ENCODE measurements around the gene SPOCK1. TPM values are rescaled to one million over a fixed set of nuclear protein-coding genes. Genes with fewer than 3 reads are reported as not detected.

SPOCK1 gene
- total and polyA plus RNA-seq, 9 of the 15 experiments (the other 6 are each of a cell fraction or from before 2014, with no cell fraction given): 0.01 to 0.35 (median 0.04) TPM; not detected in 6

DNA sequence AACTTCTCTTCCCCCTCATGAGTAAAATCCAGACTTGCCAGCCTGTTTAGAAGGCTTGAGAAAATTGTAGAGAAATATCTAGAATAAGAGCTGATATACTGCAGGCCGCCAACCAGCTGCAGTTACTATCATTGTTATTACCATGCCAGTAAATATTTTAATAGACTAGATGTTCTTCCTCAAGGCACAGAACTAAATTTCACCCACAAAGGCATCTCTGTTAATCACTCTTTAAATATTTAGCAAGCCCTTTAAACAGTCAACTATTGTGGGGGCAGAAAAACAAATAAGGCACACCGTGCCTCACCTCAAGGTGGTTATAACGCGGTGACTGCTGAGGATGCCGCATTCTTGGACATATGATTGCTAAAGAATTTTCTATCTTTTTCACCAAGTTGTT lies 147.0 kb downstream of the SPOCK1 start:
- no peaks in the 10 kb centered on the region for H3K79me2 ChIP-seq (ENCODE audit: control insufficient read depth, insufficient read depth, low read length)
- H2AFZ ChIP-seq (ENCODE audit: low read depth, low read length): no peak overlapping the region
- H3K27me3 ChIP-seq (ENCODE audit: control insufficient read depth in 2 of 2, insufficient read depth in 2 of 2, low read length in 2 of 2): peaks cover 0 to 9% of the 10 kb centered on the region in 2 experiments; a peak in 1 of 5 replicates
- no peak overlapping the region for H3K27ac ChIP-seq (ENCODE audit: extremely low read depth, low read depth, low read length)
- DNase-seq (ENCODE audit: extremely low read depth in 1 of 4, low spot score in 3 of 4) (no peak), ATAC-seq (no peak), FAIRE-seq (no peak)
- CTCF ChIA-PET (ENCODE audit: low intra/inter-chr PET ratio): no interaction called here
- in situ Hi-C loops (cut with MboI) (no loop called here), intact Hi-C loops (cut with micrococcal nuclease) (no loop called here)
- no peak overlapping the region for H3K4me3 ChIP-seq
- H3K9ac ChIP-seq (ENCODE audit: insufficient read depth in 1 of 2, low read depth in 2 of 2, low read length in 2 of 2): no peak overlapping the region
- WGBS (ENCODE audit: insufficient coverage, low coverage, missing lambda C conversion rate): 0% methylated on average over 5 of the region's 5 CpGs
- H3K4me1 ChIP-seq (replicated peaks in 1 of 2; ENCODE audit: control insufficient read depth in 2 of 2, insufficient read depth in 2 of 2, low read length in 2 of 2): no peaks in the 10 kb centered on the region
- H3K9me1 ChIP-seq (ENCODE audit: control insufficient read depth, insufficient read depth, low read length): no peaks in the 10 kb centered on the region
- H4K20me1 ChIP-seq (replicated peaks; ENCODE audit: control insufficient read depth, insufficient read depth, low read length): no peaks in the 10 kb centered on the region
- no peak overlapping the region for H3K4me2 ChIP-seq (ENCODE audit: insufficient read depth, low read length)
- BruUV-seq (replicated peaks): no TSS peak
- H3K9me3 ChIP-seq (replicated peaks; ENCODE audit: control insufficient read depth, insufficient read depth, low read depth, low read length): no peaks in the 10 kb centered on the region
- no peaks in the 10 kb centered on the region for H3K36me3 ChIP-seq (ENCODE audit: control insufficient read depth, insufficient read depth, low read length)
- POLR2A ChIA-PET: interaction anchor here (0.5 kb wide), 1 partner anchor 9 kb away, joined by 3 read pairs; no protein-coding TSS in a partner anchor
- TF ChIP-seq CREB5 (CRISPR knock-in tag; IDR thresholded peaks at IDR 0.05) (no peak), ZNF3 (CRISPR knock-in tag; IDR thresholded peaks at IDR 0.05) (no peak), HCFC1 (IDR thresholded peaks at IDR 0.05; ENCODE audit: low read depth, low read length) (no peak), KAT8 (IDR thresholded peaks at IDR 0.05; ENCODE audit: low read depth) (no peak), EZH2 (IDR thresholded peaks at IDR 0.05; ENCODE audit: borderline replicate concordance, low read depth, low read length) (no peak), NKRF (IDR thresholded peaks at IDR 0.05; ENCODE audit: borderline replicate concordance) (no peak)
- TF ChIP-seq, protein P1, sequence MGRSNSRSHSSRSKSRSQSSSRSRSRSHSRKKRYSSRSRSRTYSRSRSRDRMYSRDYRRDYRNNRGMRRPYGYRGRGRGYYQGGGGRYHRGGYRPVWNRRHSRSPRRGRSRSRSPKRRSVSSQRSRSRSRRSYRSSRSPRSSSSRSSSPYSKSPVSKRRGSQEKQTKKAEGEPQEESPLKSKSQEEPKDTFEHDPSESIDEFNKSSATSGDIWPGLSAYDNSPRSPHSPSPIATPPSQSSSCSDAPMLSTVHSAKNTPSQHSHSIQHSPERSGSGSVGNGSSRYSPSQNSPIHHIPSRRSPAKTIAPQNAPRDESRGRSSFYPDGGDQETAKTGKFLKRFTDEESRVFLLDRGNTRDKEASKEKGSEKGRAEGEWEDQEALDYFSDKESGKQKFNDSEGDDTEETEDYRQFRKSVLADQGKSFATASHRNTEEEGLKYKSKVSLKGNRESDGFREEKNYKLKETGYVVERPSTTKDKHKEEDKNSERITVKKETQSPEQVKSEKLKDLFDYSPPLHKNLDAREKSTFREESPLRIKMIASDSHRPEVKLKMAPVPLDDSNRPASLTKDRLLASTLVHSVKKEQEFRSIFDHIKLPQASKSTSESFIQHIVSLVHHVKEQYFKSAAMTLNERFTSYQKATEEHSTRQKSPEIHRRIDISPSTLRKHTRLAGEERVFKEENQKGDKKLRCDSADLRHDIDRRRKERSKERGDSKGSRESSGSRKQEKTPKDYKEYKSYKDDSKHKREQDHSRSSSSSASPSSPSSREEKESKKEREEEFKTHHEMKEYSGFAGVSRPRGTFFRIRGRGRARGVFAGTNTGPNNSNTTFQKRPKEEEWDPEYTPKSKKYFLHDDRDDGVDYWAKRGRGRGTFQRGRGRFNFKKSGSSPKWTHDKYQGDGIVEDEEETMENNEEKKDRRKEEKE (IDR thresholded peaks at IDR 0.05; ENCODE audit: borderline replicate concordance in 1 of 2, control insufficient read depth in 1 of 2, low read depth in 2 of 2, low read length in 1 of 2): no peak
- TF ChIP-seq, protein P2, sequence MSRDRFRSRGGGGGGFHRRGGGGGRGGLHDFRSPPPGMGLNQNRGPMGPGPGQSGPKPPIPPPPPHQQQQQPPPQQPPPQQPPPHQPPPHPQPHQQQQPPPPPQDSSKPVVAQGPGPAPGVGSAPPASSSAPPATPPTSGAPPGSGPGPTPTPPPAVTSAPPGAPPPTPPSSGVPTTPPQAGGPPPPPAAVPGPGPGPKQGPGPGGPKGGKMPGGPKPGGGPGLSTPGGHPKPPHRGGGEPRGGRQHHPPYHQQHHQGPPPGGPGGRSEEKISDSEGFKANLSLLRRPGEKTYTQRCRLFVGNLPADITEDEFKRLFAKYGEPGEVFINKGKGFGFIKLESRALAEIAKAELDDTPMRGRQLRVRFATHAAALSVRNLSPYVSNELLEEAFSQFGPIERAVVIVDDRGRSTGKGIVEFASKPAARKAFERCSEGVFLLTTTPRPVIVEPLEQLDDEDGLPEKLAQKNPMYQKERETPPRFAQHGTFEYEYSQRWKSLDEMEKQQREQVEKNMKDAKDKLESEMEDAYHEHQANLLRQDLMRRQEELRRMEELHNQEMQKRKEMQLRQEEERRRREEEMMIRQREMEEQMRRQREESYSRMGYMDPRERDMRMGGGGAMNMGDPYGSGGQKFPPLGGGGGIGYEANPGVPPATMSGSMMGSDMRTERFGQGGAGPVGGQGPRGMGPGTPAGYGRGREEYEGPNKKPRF (IDR thresholded peaks at IDR 0.05; ENCODE audit: low read depth, low read length): no peak
